Measurements from ENCODE around the gene AQP12A.

GRCh38 chr2:240721596-240722180 lies 30.0 kb downstream of the AQP12A start:
- TF ChIP-seq EZH2 (IDR thresholded peaks at IDR 0.05; ENCODE audit: borderline replicate concordance, low read depth, low read length, severe bottlenecking) (no peak), CTCF (IDR thresholded peaks at IDR 0.05; ENCODE audit: borderline replicate concordance, extremely low read depth, low read length, poor library complexity, severe bottlenecking) (no peak)
